ENCODE measurements around the gene ZSWIM6. TPM values are rescaled to one million over a fixed set of nuclear protein-coding genes. Genes with fewer than 3 reads are reported as not detected.

The ZSWIM6 gene
- total and polyA plus RNA-seq, 8 donors, result 2.9 to 39.3 (median 15.4) TPM

DNA sequence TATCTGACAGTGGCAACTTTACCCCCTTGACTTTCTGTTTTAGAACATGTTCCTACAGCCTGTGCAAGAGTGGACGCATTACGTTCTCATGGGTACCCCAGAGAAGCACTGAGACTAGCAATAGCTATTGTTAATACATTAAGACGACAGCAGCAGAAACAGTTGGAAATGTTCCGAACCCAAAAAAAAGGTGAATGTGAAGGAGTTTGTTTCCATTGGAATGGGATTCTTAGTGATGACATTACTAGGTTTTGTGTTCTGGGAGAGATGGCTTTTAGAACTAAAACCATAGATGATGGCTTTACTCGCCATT lies 194.1 kb downstream of the ZSWIM6 start:
- H3K27me3 ChIP-seq, result no peaks in the 10 kb centered on the region
- 93 to 97% (median 96%) methylated on average over 5 of the region's 5 CpGs for WGBS, 5 donors
- no peak overlapping the region for H3K27ac ChIP-seq
- no peak overlapping the region for H3K4me3 ChIP-seq
- DNase-seq, result no peak
- H3K4me1 ChIP-seq, result peaks cover 0 to 25% (median 8%) of the 10 kb centered on the region in 4 donors
- H3K9me3 ChIP-seq, result no peaks in the 10 kb centered on the region
- peaks cover 9 to 51% (median 42%) of the 10 kb centered on the region in 4 donors for H3K36me3 ChIP-seq
- no peak for TF ChIP-seq POLR2A (IDR thresholded peaks at IDR 0.05)
- TF ChIP-seq EP300 (IDR thresholded peaks at IDR 0.05), result no peak
- no peak for TF ChIP-seq POLR2AphosphoS5 (IDR thresholded peaks at IDR 0.05)
- TF ChIP-seq, protein P1, sequence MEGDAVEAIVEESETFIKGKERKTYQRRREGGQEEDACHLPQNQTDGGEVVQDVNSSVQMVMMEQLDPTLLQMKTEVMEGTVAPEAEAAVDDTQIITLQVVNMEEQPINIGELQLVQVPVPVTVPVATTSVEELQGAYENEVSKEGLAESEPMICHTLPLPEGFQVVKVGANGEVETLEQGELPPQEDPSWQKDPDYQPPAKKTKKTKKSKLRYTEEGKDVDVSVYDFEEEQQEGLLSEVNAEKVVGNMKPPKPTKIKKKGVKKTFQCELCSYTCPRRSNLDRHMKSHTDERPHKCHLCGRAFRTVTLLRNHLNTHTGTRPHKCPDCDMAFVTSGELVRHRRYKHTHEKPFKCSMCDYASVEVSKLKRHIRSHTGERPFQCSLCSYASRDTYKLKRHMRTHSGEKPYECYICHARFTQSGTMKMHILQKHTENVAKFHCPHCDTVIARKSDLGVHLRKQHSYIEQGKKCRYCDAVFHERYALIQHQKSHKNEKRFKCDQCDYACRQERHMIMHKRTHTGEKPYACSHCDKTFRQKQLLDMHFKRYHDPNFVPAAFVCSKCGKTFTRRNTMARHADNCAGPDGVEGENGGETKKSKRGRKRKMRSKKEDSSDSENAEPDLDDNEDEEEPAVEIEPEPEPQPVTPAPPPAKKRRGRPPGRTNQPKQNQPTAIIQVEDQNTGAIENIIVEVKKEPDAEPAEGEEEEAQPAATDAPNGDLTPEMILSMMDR (IDR thresholded peaks at IDR 0.05), result no peak
- intact Hi-C loops (cut with DNase I; ENCODE audit: low total_unique reads), result no loop called here

DNA sequence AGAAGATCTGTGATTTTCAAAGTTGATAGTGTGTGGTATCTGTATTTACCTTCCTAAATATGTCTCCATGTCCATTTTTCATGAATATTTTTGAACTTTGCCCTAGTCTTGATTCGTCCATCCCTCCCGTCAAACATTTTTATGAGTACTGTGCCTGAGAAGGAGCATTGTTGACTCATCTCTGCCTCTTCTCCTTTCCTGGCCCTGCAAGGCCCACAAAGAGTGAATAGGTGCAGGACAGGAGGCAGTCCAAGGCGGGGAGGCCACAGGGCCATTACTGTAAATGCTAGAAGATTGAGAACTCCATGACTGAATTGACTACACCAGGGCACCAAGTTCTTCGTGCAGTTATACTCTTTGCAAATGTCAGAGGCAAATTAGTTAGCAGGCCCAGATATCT lies 200.9 kb downstream of the ZSWIM6 start:
- peaks cover 0 to 9% (median 0%) of the 10 kb centered on the region in 4 donors for H3K9me3 ChIP-seq
- WGBS, 5 donors, result 95 to 97% (median 97%) methylated on average over 4 of the region's 4 CpGs
- H3K27ac ChIP-seq, result no peak overlapping the region
- H3K4me1 ChIP-seq, result no peaks in the 10 kb centered on the region
- H3K36me3 ChIP-seq, result peaks cover 26 to 84% (median 66%) of the 10 kb centered on the region in 4 donors
- TF ChIP-seq POLR2AphosphoS5 (IDR thresholded peaks at IDR 0.05), result no peak
- no peak for TF ChIP-seq EP300 (IDR thresholded peaks at IDR 0.05)
- TF ChIP-seq, protein P1 (IDR thresholded peaks at IDR 0.05), result no peak
- TF ChIP-seq POLR2A (IDR thresholded peaks at IDR 0.05), result no peak
- no peak overlapping the region for H3K4me3 ChIP-seq
- intact Hi-C loops (cut with DNase I; ENCODE audit: low total_unique reads), result no loop called here
- H3K27me3 ChIP-seq, result no peaks in the 10 kb centered on the region
- DNase-seq, result no peak

DNA sequence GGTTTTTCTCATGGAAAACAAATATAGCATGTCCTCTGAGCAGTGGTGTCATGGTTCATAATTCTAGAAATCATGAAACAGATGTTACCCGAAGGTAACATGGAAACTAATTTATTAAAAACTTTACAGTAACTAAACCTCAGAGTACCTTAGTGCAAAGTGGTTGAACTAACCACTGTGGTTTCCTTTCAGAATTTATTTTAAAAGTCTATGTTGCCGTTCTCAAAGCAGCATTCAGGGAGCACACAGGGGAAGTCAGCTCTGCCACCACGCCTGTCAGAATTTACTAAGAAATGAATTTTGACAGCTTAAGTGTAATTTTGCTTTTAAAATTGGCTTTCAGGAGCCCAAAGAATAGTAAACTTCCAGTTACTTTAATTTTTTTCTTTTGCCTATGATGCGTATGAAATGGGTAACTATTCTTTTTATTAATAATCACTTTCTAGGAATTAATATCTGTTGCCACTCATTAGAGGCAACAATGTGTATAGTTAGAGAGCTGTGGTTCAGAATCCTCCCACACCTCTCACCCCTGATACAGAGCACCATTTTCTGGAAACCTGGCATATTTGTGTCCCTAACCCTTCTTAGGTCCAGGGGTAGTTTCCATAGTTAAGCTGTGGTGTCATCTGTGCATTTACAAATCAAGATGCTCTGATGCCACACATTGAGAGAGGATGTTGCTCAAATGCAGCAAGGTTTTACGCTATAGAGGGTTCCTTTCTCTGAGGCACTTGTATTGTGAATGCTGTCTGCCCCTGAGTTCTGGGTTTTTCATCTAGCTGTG lies 202.6 kb downstream of the ZSWIM6 start:
- no peak for DNase-seq
- TF ChIP-seq EP300 (IDR thresholded peaks at IDR 0.05), result no peak
- TF ChIP-seq, protein P1 (IDR thresholded peaks at IDR 0.05), result no peak
- TF ChIP-seq POLR2AphosphoS5 (IDR thresholded peaks at IDR 0.05), result no peak
- no peak for TF ChIP-seq POLR2A (IDR thresholded peaks at IDR 0.05)
- WGBS, 5 donors, result 80 to 87% (median 83%) methylated on average over 5 of the region's 5 CpGs
- Histone ChIP-seq H3K4me1 (no peaks in the 10 kb centered on the region), H3K4me3 (no peak overlapping the region), H3K27ac (no peak overlapping the region), H3K27me3 (no peaks in the 10 kb centered on the region), H3K9me3 (peaks cover 0 to 9% (median 0%) of the 10 kb centered on the region in 4 donors), H3K36me3 (peaks cover 22 to 89% (median 70%) of the 10 kb centered on the region in 4 donors)
- intact Hi-C loops (cut with DNase I; ENCODE audit: low total_unique reads), result no loop called here

DNA sequence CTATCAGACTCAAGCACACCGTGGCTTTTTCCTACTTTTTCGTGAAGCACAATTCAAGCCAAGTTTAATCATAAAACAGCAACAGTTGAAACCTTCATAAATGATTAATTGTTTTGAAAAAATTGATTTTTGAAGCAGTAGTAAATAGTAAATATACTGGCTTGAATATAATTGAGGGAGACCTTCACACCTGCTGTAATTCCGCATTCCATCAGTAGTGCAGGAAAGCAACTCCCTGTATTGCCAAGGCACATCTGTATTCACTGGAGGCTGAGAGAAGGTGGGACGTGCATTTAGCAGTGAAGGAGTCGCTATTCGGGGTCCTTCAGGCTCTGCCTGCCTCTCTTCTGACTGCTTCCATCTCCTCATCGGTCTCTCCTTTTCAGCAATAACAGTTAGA lies 203.8 kb downstream of the ZSWIM6 start:
- 85 to 96% (median 90%) methylated on average over 7 of the region's 7 CpGs for WGBS, 5 donors
- Histone ChIP-seq H3K36me3 (peaks cover 18 to 89% (median 74%) of the 10 kb centered on the region in 4 donors), H3K27ac (no peak overlapping the region), H3K4me1 (no peaks in the 10 kb centered on the region), H3K9me3 (peaks cover 0 to 9% (median 0%) of the 10 kb centered on the region in 4 donors), H3K4me3 (no peak overlapping the region), H3K27me3 (no peaks in the 10 kb centered on the region)
- TF ChIP-seq POLR2A (IDR thresholded peaks at IDR 0.05) (no peak), POLR2AphosphoS5 (IDR thresholded peaks at IDR 0.05) (no peak), EP300 (IDR thresholded peaks at IDR 0.05) (no peak)
- TF ChIP-seq, protein P1 (IDR thresholded peaks at IDR 0.05), result no peak
- DNase-seq, result no peak
- intact Hi-C loops (cut with DNase I; ENCODE audit: low total_unique reads), result no loop called here

All from stomach (tissue), 9 donors.